Type B pancreatic cell (in vitro differentiated cells): ENCODE measurements around the gene NDRG2. TPM values are rescaled to one million over a fixed set of nuclear protein-coding genes. Genes with fewer than 3 reads are reported as not detected.

ENCODE experiments used
- DNase-seq: peaks from one replicate; pipeline ENCODE4 v3.0.0; 2021; ENCODE audit warnings: mixed read lengths; ENCODE audit not compliant: unreplicated experiment; ENCODE audit errors: extremely low spot score
- H3K27ac Mint-ChIP-seq: 2 replicates; pipeline ENCODE4 v1.8.0; 2021; ENCODE audit warnings: mild to moderate bottlenecking, mixed read lengths
- H3K27me3 Mint-ChIP-seq: 2 replicates; pipeline ENCODE4 v1.8.0; 2021; ENCODE audit warnings: mixed read lengths
- H3K36me3 Mint-ChIP-seq: 2 replicates; pipeline ENCODE4 v1.8.0; 2021; ENCODE audit warnings: mixed read lengths
- H3K4me1 Mint-ChIP-seq: one replicate; pipeline ENCODE4 v1.8.0; 2021; ENCODE audit warnings: mixed read lengths; ENCODE audit not compliant: unreplicated experiment
- H3K4me3 Mint-ChIP-seq: 2 replicates; pipeline ENCODE4 v1.8.0; 2021; ENCODE audit warnings: mild to moderate bottlenecking, mixed read lengths
- H3K9me3 Mint-ChIP-seq: 2 replicates; pipeline ENCODE4 v1.8.0; 2021; ENCODE audit warnings: mixed read lengths
- total RNA-seq: library from RNA; stranded (reverse); gene quantifications from 2 replicates; pipeline ENCODE4 v1.2.1, GENCODE V29; 2021; ENCODE audit warnings: low replicate concordance
- TF ChIP-seq, protein P1 (sequence below): fragments of 200-600 bp; sonication (generic); conservative IDR thresholded peaks from 2 replicates; pipeline ENCODE4 v1.5.0; 2021; ENCODE audit warnings: antibody characterized with exemption, mild to moderate bottlenecking

Gene NDRG2
- total RNA-seq, 1 donor from 2014 or later, result 150 TPM

DNA sequence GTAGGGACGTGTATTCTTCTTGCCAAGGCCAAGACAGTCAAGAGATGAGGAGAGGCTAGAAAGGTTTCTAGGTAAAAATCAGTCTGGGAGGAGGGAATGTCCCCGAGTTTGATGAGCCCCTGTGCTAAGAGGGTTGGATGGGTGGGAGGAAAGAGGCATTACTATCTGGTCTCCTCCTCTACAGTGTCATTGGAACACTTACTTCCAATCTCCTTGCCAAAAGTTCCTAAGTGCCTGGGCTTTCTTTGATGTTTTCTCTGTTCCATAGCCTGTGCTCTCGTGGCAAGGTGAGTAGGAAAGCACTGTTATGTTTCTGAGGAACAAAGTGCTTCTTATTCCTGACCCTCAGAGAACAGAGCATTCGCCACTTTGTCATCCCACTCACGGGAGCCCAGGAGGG lies 9.8 kb upstream of the NDRG2 start, which contains the start of gene RNASE13:
Gene RNASE13, minus strand, starts transcription at position 101 of the 400 bp plus-strand sequence. CDS start 519 bp downstream, outside the sequence.
- Mint-ChIP-seq H3K27me3 (peaks cover 4% of the 10 kb centered on the region), H3K36me3 (no peaks in the 10 kb centered on the region), H3K4me3 (no peak within 1 kb of the TSS), H3K4me1 (peaks cover 9% of the 10 kb centered on the region), H3K27ac (peak within 1 kb of the TSS; percentile 14), H3K9me3 (no peaks in the 10 kb centered on the region)
- no peak for DNase-seq
- TF ChIP-seq, protein P1, sequence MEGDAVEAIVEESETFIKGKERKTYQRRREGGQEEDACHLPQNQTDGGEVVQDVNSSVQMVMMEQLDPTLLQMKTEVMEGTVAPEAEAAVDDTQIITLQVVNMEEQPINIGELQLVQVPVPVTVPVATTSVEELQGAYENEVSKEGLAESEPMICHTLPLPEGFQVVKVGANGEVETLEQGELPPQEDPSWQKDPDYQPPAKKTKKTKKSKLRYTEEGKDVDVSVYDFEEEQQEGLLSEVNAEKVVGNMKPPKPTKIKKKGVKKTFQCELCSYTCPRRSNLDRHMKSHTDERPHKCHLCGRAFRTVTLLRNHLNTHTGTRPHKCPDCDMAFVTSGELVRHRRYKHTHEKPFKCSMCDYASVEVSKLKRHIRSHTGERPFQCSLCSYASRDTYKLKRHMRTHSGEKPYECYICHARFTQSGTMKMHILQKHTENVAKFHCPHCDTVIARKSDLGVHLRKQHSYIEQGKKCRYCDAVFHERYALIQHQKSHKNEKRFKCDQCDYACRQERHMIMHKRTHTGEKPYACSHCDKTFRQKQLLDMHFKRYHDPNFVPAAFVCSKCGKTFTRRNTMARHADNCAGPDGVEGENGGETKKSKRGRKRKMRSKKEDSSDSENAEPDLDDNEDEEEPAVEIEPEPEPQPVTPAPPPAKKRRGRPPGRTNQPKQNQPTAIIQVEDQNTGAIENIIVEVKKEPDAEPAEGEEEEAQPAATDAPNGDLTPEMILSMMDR, result no peak

DNA sequence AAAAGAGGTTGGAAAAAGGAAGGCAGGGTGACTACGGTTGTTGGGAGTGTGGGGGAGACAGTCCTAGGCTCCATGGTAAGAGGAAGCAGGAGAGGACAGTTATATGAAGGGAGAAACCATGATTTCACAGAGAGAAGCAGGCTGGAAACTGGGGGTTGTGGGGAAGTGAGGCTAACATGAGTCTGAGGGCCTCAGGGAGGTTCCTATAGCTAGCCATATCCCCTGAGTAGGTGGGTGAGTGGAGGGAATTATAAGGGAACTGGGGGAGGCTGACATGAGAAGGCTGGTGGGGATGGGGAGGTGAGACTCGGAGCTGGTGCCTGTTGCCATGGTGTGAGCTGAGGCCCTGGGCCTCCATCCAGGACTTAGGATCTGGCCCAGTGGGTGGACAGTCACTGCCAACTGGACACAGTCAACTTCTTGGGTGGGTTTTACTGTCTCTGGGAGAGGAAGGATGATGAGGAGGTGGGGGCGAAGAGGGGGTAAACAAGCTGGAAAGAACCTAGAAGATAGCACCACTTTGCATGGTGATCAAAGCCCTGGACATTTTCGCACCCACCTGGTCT lies 8.4 kb upstream of the NDRG2 start:
- TF ChIP-seq, protein P1, result no peak
- Mint-ChIP-seq H3K27me3 (peaks cover 4% of the 10 kb centered on the region), H3K4me1 (peaks cover 1% of the 10 kb centered on the region), H3K9me3 (no peaks in the 10 kb centered on the region), H3K36me3 (no peaks in the 10 kb centered on the region), H3K27ac (peak overlapping the region; percentile 19), H3K4me3 (no peak overlapping the region)
- no peak for DNase-seq

DNA sequence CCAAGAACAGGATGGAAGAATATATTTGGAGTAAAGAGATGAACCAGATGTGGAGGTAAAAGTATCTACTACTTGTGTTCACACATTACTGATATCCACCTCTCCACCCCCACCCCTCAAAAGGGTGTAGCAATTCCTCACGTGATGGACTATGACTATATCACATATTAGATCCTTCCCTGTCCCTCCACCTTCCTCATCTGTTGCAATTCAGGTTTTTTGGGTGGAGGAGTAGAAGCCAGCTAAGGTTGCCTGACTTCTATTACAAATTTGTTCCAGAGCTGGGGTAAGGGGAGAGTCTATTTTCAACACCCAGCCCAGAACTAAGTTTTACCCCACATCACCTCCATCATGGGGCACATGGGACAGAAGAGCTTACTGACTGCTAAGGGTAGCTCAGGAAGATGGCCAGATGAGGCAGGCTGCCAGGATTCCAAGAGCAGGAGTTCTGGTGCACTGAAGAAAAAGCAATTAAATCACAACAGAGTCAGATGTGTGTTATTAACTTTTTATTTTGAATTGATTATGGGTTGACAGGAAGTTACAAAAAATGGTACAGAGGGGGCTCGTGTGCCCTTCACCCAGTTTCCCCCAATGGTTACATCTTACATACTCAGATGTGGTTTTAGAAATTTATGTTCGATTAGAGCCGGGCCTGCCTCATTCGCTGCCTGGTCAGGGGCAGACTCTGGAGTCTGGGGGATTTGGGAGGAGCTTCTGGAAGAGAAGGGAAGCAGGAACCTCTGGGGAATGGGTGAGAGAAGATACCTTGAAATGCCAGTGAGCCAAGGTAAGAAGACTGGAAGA lies 7.7 kb upstream of the NDRG2 start:
- H3K27ac Mint-ChIP-seq, result peak overlapping the region; percentile 60
- no peaks in the 10 kb centered on the region for H3K9me3 Mint-ChIP-seq
- TF ChIP-seq, protein P1, result no peak
- H3K4me3 Mint-ChIP-seq, result peak overlapping the region; percentile 42
- H3K4me1 Mint-ChIP-seq, result peaks cover under 1% of the 10 kb centered on the region
- no peak for DNase-seq
- H3K27me3 Mint-ChIP-seq, result peaks cover 4% of the 10 kb centered on the region
- H3K36me3 Mint-ChIP-seq, result no peaks in the 10 kb centered on the region

- no peak overlapping the region for H3K27ac Mint-ChIP-seq
- H3K27me3 Mint-ChIP-seq, result peaks cover 4% of the 10 kb centered on the region
- TF ChIP-seq, protein P1, result no peak
- H3K36me3 Mint-ChIP-seq, result no peaks in the 10 kb centered on the region
- H3K4me3 Mint-ChIP-seq, result no peak overlapping the region
- H3K4me1 Mint-ChIP-seq, result peaks cover 10% of the 10 kb centered on the region
- no peak for DNase-seq
- no peaks in the 10 kb centered on the region for H3K9me3 Mint-ChIP-seq
Observed at GRCh38 chr14:21030531-21030930, 5.7 kb upstream of the NDRG2 start.

- Mint-ChIP-seq H3K27me3 (peaks cover 4% of the 10 kb centered on the region), H3K27ac (no peak within 1 kb of the TSS), H3K9me3 (no peaks in the 10 kb centered on the region), H3K36me3 (no peaks in the 10 kb centered on the region), H3K4me3 (no peak within 1 kb of the TSS), H3K4me1 (peaks cover 10% of the 10 kb centered on the region)
- TF ChIP-seq, protein P1, result no peak
- no peak for DNase-seq
Observed at GRCh38 chr14:21029917-21030316, 5.1 kb upstream of the NDRG2 start, which contains the start of gene TPPP2. TPPP2 (plus strand) TSS chr14:21030217; CDS start chr14:21030582, 365 bp downstream.
